GM12878 (cell line): ENCODE measurements around the gene EBF3. TPM values are rescaled to one million over a fixed set of nuclear protein-coding genes. Genes with fewer than 3 reads are reported as not detected.

ENCODE experiments used
- BRCA1 ChIP-seq: IDR thresholded peaks from 2 replicates; pipeline ENCODE4 v1.6.1; 2011; ENCODE audit warnings: low read depth, low read length, improper control_type of control experiment
- SIN3A ChIP-seq: IDR thresholded peaks from 2 replicates; pipeline ENCODE4 v1.6.1; 2012; ENCODE audit warnings: low read depth, low read length, improper control_type of control experiment
- SMAD1 ChIP-seq: fragments of 450-650 bp; IDR thresholded peaks from 2 replicates; pipeline ENCODE4 v1.6.1; 2018; ENCODE audit warnings: mild to moderate bottlenecking, low read depth; ENCODE audit not compliant: partially characterized antibody
- SMARCA5 ChIP-seq: fragments of 450-650 bp; IDR thresholded peaks from 2 replicates; pipeline ENCODE4 v1.6.1; 2017; ENCODE audit warnings: mild to moderate bottlenecking
- ZBED1 ChIP-seq: IDR thresholded peaks from 2 replicates; pipeline ENCODE4 v1.6.1; 2016; ENCODE audit warnings: borderline replicate concordance
- polyA plus RNA-seq, 11 experiments: library from polyadenylated mRNA; depleted of rRNA in 4 of 11; unstranded in 6 of 11; stranded (reverse) in 5 of 11; fragments of >200 nt; fragmentation: Nextera tagmentation in 4 of 11; fragmentation: Illumina TruSeq in 1 of 11; extraction: Ambion mirVana in 4 of 11; extraction: Trizol in 1 of 11; gene quantifications; 1 replicate in 1 of 11; 2 replicates in 10 of 11; pipeline versions ENCODE4 v1.2.1 to v1.2.3, GENCODE V29; 2011 to 2016; ENCODE audit warnings: inconsistent platforms in 2 of 11, missing spikeins in 2 of 11, low read depth in 1 of 11
- total RNA-seq, 4 experiments: library from RNA; depleted of rRNA in 3 of 4; stranded (reverse); fragments of >200 nt in 3 of 4; fragmentation: Illumina TruSeq in 1 of 4; extraction: Trizol in 1 of 4; gene quantifications; 2 replicates each; pipeline versions ENCODE4 v1.2.1 to v1.2.3, GENCODE V29; 2013 to 2021
- TF ChIP-seq, protein P1 (sequence below): IDR thresholded peaks from 2 replicates; pipeline ENCODE4 v1.6.1; 2012; ENCODE audit warnings: mild to moderate bottlenecking, low read depth, low read length
- TF ChIP-seq, protein P2 (sequence below): IDR thresholded peaks from 2 replicates; pipeline ENCODE4 v1.6.1; 2011; ENCODE audit warnings: low read depth, low read length, improper control_type of control experiment, borderline replicate concordance
- TF ChIP-seq, protein P3 (sequence below): IDR thresholded peaks from 2 replicates; pipeline ENCODE4 v1.6.1; 2011; ENCODE audit warnings: borderline replicate concordance, low read depth, mild to moderate bottlenecking, moderate library complexity, low read length; ENCODE audit not compliant: insufficient read depth, poor library complexity, severe bottlenecking

EBF3 gene
- total and polyA plus RNA-seq, 10 of the 15 experiments (the other 5 are each of a cell fraction or from before 2014, with no cell fraction given) = not detected

DNA sequence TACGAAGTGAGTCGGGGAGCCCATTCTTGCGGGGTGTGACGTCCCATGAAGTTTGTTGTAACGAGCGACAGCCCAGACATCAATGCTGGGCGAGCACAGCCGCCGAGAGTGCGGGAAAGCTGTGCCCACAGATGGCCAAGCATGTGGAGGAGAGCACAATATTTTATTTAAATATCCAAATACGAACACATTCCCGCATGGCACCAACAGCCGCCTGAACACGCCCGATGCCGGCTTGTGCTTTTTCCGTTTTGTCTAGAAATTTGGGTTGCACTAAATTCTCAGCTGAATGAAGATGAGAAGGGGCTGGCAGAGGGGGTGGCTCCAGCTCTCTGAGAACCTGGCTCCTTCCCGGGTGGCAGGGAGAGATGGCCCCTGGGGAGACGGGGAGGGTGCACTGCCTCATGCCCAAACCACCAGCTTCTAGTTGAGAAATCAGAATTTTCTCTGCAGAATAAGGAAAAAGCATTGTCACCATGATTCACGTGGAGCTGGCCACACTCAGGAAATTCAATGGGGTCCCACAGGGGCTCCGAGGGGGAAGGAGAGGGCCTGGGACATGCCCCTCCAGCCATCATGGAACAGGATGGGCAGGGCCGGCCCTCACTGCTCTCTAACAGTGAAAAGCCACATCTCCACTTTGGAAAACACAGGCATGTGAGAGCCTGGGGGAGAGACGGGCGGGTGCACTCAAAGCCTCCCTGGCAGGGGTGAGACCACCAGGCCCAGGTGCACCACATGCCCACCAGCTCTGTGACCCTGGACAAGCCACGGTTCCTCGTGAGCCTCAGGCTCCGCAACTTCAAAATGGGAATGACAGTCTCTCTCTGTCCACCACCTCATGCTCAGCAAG, 48.3 kb downstream of the EBF3 start (continued):
- TF ChIP-seq, protein P1, sequence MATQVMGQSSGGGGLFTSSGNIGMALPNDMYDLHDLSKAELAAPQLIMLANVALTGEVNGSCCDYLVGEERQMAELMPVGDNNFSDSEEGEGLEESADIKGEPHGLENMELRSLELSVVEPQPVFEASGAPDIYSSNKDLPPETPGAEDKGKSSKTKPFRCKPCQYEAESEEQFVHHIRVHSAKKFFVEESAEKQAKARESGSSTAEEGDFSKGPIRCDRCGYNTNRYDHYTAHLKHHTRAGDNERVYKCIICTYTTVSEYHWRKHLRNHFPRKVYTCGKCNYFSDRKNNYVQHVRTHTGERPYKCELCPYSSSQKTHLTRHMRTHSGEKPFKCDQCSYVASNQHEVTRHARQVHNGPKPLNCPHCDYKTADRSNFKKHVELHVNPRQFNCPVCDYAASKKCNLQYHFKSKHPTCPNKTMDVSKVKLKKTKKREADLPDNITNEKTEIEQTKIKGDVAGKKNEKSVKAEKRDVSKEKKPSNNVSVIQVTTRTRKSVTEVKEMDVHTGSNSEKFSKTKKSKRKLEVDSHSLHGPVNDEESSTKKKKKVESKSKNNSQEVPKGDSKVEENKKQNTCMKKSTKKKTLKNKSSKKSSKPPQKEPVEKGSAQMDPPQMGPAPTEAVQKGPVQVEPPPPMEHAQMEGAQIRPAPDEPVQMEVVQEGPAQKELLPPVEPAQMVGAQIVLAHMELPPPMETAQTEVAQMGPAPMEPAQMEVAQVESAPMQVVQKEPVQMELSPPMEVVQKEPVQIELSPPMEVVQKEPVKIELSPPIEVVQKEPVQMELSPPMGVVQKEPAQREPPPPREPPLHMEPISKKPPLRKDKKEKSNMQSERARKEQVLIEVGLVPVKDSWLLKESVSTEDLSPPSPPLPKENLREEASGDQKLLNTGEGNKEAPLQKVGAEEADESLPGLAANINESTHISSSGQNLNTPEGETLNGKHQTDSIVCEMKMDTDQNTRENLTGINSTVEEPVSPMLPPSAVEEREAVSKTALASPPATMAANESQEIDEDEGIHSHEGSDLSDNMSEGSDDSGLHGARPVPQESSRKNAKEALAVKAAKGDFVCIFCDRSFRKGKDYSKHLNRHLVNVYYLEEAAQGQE = no peak
- no peak for TF ChIP-seq SMAD1
- no peak for TF ChIP-seq SIN3A
- TF ChIP-seq, protein P2, sequence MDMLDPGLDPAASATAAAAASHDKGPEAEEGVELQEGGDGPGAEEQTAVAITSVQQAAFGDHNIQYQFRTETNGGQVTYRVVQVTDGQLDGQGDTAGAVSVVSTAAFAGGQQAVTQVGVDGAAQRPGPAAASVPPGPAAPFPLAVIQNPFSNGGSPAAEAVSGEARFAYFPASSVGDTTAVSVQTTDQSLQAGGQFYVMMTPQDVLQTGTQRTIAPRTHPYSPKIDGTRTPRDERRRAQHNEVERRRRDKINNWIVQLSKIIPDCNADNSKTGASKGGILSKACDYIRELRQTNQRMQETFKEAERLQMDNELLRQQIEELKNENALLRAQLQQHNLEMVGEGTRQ = no peak
- TF ChIP-seq ZBED1 = no peak
- TF ChIP-seq SMARCA5 = no peak
- no peak for TF ChIP-seq BRCA1
- TF ChIP-seq, protein P3, sequence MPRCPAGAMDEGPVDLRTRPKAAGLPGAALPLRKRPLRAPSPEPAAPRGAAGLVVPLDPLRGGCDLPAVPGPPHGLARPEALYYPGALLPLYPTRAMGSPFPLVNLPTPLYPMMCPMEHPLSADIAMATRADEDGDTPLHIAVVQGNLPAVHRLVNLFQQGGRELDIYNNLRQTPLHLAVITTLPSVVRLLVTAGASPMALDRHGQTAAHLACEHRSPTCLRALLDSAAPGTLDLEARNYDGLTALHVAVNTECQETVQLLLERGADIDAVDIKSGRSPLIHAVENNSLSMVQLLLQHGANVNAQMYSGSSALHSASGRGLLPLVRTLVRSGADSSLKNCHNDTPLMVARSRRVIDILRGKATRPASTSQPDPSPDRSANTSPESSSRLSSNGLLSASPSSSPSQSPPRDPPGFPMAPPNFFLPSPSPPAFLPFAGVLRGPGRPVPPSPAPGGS = no peak
